Tibial nerve (tissue), 4 donors: Measurements from ENCODE around the gene AADACL3. TPM values are rescaled to one million over a fixed set of nuclear protein-coding genes. Genes with fewer than 3 reads are reported as not detected.
"Not testable (repeated sequence)": the region's sequence is repeated elsewhere in the genome, so short reads cannot be mapped to it uniquely, and the experiment has no call there.

Experiments
- DNase-seq, 2 donors: peaks; one replicate each; pipeline ENCODE4 v3.0.0-alpha.2; 2019; ENCODE audit warnings: low spot score in 2 of 2
- H3K27ac ChIP-seq, 4 donors: fragments of 200-600 bp; sonication (generic) in 3 of 4; one replicate each; pipeline ENCODE4 v1.5.1; 2017 to 2019; ENCODE audit warnings: mild to moderate bottlenecking in 1 of 4
- H3K27me3 ChIP-seq, 2 donors: fragments of 200-600 bp; sonication (generic) in 1 of 2; one replicate each; pipeline versions ENCODE4 v1.5.1 to v1.6.0; 2017 to 2019
- H3K36me3 ChIP-seq, 3 donors: fragments of 200-600 bp; sonication (generic); one replicate each; pipeline ENCODE4 v1.5.1; 2018 to 2019
- H3K4me1 ChIP-seq, 4 donors: fragments of 200-600 bp; sonication (generic) in 3 of 4; one replicate each; pipeline ENCODE4 v1.5.1; 2017 to 2019
- H3K4me3 ChIP-seq, 4 donors: fragments of 200-600 bp; sonication (generic) in 3 of 4; one replicate each; pipeline ENCODE4 v1.5.1; 2017 to 2019; ENCODE audit warnings: mild to moderate bottlenecking in 1 of 4, moderate library complexity in 1 of 4
- H3K9me3 ChIP-seq, 4 donors: fragments of 200-600 bp; sonication (generic) in 3 of 4; one replicate each; pipeline ENCODE4 v1.5.1; 2017 to 2019
- CTCF ChIP-seq, 5 experiments: fragments of 200-600 bp in 3 of 5; fragments of 450-650 bp in 2 of 5; sonication (generic) in 3 of 5; IDR thresholded peaks; one replicate each; pipeline ENCODE4 v1.5.1; 2016 to 2019; ENCODE audit warnings: antibody characterized with exemption in 5 of 5, mild to moderate bottlenecking in 3 of 5, moderate library complexity in 2 of 5
- EP300 ChIP-seq, 2 donors: sonication (generic); formaldehyde crosslinking; IDR thresholded peaks; one replicate each; pipeline ENCODE4 v1.6.1; 2017; ENCODE audit warnings: antibody characterized with exemption in 2 of 2, mild to moderate bottlenecking in 1 of 2
- POLR2A ChIP-seq, 2 donors: fragments of 450-650 bp; IDR thresholded peaks; one replicate each; pipeline ENCODE4 v1.6.1; 2017; ENCODE audit warnings: antibody characterized with exemption in 2 of 2, mild to moderate bottlenecking in 2 of 2, moderate library complexity in 2 of 2
- WGBS, 2 donors: methylation state at CpG; one replicate each; pipeline ENCODE4 v1.1.5; 2018; 5-methylcytosine and 5-hydroxymethylcytosine counted together
- total RNA-seq, 4 donors: library from RNA; depleted of rRNA; stranded (reverse); fragments of >200 nt; gene quantifications; one replicate each; pipeline ENCODE4 v1.1.0, GENCODE V29; 2016

Gene AADACL3
- total RNA-seq, 4 donors from 2014 or later: not detected

DNA sequence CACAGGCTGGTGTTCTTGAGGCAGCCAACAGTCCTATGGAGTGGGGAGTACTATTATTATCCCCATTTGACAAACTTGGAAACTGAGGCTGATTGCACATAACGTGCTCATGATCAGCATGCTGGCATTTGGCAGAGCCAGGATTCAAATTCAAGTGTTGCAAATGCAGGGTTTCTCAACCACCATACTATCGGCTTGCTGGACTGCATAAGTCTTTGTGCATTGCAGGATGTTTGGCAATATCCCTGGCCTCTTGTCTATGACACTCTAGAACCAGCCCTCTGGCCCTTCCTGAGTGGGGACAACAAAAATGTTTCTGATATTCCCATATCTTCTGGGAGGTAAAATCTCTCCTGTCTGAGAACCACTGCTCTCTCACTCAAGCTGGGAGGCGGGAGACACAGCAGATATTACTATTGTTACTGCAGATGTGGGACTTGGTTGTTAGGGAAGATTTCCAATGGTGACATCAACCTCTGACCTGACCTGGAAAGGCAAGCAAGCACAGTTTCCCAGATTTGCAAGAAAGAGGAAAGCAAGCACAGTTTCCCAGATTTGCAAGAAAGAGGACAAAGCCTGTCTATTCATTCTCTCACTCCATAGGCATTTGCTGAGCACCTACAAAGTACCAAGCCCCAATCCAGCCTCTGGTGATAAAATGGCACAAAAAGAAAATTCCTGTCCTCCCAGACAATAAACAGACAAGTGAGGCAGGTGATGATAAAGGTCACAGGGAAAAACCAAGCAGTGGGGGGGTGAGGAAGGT is 1.0 kb upstream of the AADACL3 start:
- 74 to 75% methylated on average over 3 of the region's 3 CpGs for WGBS, 2 donors
- no peaks in the 10 kb centered on the region for H3K4me1 ChIP-seq
- TF ChIP-seq EP300 (IDR thresholded peaks at IDR 0.05) (peak in 1 of 2 donors; percentile 10), CTCF (IDR thresholded peaks at IDR 0.05) (no peak), POLR2A (IDR thresholded peaks at IDR 0.05) (no peak)
- DNase-seq: no peak
- H3K27ac ChIP-seq: no peak overlapping the region
- no peaks in the 10 kb centered on the region for H3K9me3 ChIP-seq
- H3K27me3 ChIP-seq: peaks cover 0 to 4% of the 10 kb centered on the region in 2 donors
- no peaks in the 10 kb centered on the region for H3K36me3 ChIP-seq
- no peak overlapping the region for H3K4me3 ChIP-seq

GRCh38 chr1:12717301-12717838 is 1.5 kb downstream of the AADACL3 start:
- no peak for DNase-seq
- H3K4me1 ChIP-seq: no peaks in the 10 kb centered on the region
- WGBS, 2 donors: 76 to 79% methylated on average over 7 of the region's 7 CpGs
- no peaks in the 10 kb centered on the region for H3K9me3 ChIP-seq
- H3K4me3 ChIP-seq: no peak overlapping the region
- H3K27ac ChIP-seq: no peak overlapping the region
- peaks cover 0 to 4% of the 10 kb centered on the region in 2 donors for H3K27me3 ChIP-seq
- no peaks in the 10 kb centered on the region for H3K36me3 ChIP-seq
- no peak for TF ChIP-seq POLR2A (IDR thresholded peaks at IDR 0.05)
- no peak for TF ChIP-seq CTCF (IDR thresholded peaks at IDR 0.05)
- no peak for TF ChIP-seq EP300 (IDR thresholded peaks at IDR 0.05)

GRCh38 chr1:12722626-12723025 is 6.7 kb downstream of the AADACL3 start:
- TF ChIP-seq CTCF (IDR thresholded peaks at IDR 0.05) (no peak), POLR2A (IDR thresholded peaks at IDR 0.05) (no peak), EP300 (IDR thresholded peaks at IDR 0.05) (no peak)
- no peak for DNase-seq
- Histone ChIP-seq H3K36me3 (no peaks in the 10 kb centered on the region), H3K27me3 (no peaks in the 10 kb centered on the region), H3K4me1 (no peaks in the 10 kb centered on the region), H3K4me3 (no peak overlapping the region), H3K9me3 (peaks cover 0 to 6% (median 0%) of the 10 kb centered on the region in 4 donors), H3K27ac (no peak overlapping the region)
- 77 to 96% methylated on average over 1 of the region's 1 CpG for WGBS, 2 donors

DNA sequence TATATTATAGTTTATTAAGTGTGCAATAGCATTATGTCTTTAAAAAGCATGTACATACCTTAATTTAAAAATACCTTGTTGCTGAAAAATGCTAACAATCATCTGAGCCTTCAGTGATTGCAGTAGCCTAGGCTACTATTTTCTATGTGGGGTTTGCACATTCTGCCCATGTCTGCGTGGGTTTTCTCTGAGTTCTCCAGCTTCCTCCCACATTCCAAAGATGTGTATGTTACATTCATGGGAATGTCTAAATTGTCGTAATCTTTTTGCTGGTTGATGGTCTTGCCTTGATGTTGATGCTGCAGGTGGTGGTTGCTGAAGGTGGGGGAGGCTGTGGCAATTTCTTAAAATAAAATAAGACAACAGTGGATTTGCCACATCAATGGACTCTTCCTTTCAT is 12.5 kb downstream of the AADACL3 start:
- Histone ChIP-seq H3K27ac (no peak overlapping the region), H3K4me3 (no peak overlapping the region), H3K27me3 (no peaks in the 10 kb centered on the region), H3K9me3 (peaks cover 0 to 49% (median 3%) of the 10 kb centered on the region in 4 donors), H3K36me3 (no peaks in the 10 kb centered on the region), H3K4me1 (no peaks in the 10 kb centered on the region)
- WGBS, 2 donors: 79 to 82% methylated on average over 2 of the region's 2 CpGs
- no peak for TF ChIP-seq POLR2A (IDR thresholded peaks at IDR 0.05)
- no peak for TF ChIP-seq CTCF (IDR thresholded peaks at IDR 0.05)
- no peak for TF ChIP-seq EP300 (IDR thresholded peaks at IDR 0.05)
- no peak for DNase-seq

GRCh38 chr1:12730156-12730555 is 14.2 kb downstream of the AADACL3 start:
- H3K9me3 ChIP-seq: peaks cover 0 to 49% (median 3%) of the 10 kb centered on the region in 4 donors
- no peaks in the 10 kb centered on the region for H3K4me1 ChIP-seq
- no peak for DNase-seq
- no peaks in the 10 kb centered on the region for H3K27me3 ChIP-seq
- no peak overlapping the region for H3K27ac ChIP-seq
- no peak overlapping the region for H3K4me3 ChIP-seq
- no peaks in the 10 kb centered on the region for H3K36me3 ChIP-seq
- TF ChIP-seq EP300 (IDR thresholded peaks at IDR 0.05) (no peak), CTCF (IDR thresholded peaks at IDR 0.05) (no peak), POLR2A (IDR thresholded peaks at IDR 0.05) (no peak)
- WGBS, 2 donors: 88 to 92% methylated on average over 1 of the region's 1 CpG

GRCh38 chr1:12731084-12731483 is 15.2 kb downstream of the AADACL3 start:
- H3K27ac ChIP-seq, H3K36me3 ChIP-seq, H3K4me1 ChIP-seq, H3K4me3 ChIP-seq, H3K27me3 ChIP-seq, DNase-seq: not testable (repeated sequence)
- H3K9me3 ChIP-seq: peaks cover 0 to 49% (median 3%) of the 10 kb centered on the region in 4 donors
- 76 to 78% methylated on average over 2 of the region's 2 CpGs for WGBS, 2 donors
